GM12892 (cell line): Measurements from ENCODE around the gene KANSL1L.
"Not testable (repeated sequence)": the region's sequence is repeated elsewhere in the genome, so short reads cannot be mapped to it uniquely, and the experiment has no call there.

Experiments
- POLR2A ChIP-seq: IDR thresholded peaks from 2 replicates; pipeline ENCODE4 v1.6.1; 2011; ENCODE audit warnings: low read depth, low read length, control low read depth
- POLR2AphosphoS5 ChIP-seq: IDR thresholded peaks from 2 replicates; pipeline ENCODE4 v1.6.1; 2011; ENCODE audit warnings: low read depth, low read length, control low read depth
- TAF1 ChIP-seq: IDR thresholded peaks from 2 replicates; pipeline ENCODE4 v1.6.1; 2011; ENCODE audit warnings: low read depth, mild to moderate bottlenecking, control low read depth, low read length, borderline replicate concordance

- not testable (repeated sequence) for TF ChIP-seq POLR2A, POLR2AphosphoS5, TAF1
Observed at GRCh38 chr2:210181033-210181605, 9.9 kb upstream of the KANSL1L start.
